ENCODE results near the gene DNAH7.

DNA sequence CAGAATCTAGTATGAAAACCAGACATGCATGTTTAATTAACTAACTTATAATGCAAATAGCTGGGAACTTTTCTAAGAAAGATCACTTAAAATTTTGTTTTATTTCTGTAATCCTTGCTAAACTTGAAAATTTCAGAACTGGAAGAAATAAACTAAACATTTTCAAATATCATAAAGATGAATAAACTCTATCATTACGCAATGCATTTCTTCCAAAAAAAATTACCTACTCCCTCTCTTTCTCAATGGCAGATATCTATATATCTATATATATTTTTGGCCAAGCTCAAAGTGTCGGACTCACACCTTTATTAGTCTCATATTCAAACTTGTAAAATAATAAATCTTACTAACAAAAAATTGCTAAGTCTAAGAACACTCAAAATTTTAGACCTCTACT is 253.6 kb downstream of the DNAH7 start:
- TF ChIP-seq, protein P1, sequence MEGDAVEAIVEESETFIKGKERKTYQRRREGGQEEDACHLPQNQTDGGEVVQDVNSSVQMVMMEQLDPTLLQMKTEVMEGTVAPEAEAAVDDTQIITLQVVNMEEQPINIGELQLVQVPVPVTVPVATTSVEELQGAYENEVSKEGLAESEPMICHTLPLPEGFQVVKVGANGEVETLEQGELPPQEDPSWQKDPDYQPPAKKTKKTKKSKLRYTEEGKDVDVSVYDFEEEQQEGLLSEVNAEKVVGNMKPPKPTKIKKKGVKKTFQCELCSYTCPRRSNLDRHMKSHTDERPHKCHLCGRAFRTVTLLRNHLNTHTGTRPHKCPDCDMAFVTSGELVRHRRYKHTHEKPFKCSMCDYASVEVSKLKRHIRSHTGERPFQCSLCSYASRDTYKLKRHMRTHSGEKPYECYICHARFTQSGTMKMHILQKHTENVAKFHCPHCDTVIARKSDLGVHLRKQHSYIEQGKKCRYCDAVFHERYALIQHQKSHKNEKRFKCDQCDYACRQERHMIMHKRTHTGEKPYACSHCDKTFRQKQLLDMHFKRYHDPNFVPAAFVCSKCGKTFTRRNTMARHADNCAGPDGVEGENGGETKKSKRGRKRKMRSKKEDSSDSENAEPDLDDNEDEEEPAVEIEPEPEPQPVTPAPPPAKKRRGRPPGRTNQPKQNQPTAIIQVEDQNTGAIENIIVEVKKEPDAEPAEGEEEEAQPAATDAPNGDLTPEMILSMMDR (IDR thresholded peaks at IDR 0.05), result no peak
- no peak for TF ChIP-seq POLR2A (IDR thresholded peaks at IDR 0.05)

All from adrenal gland (tissue), 5 donors.